SK-N-SH treated with all-trans-retinoic acid at 6 μM for 48 hours (cell line): ENCODE results near the gene TTC29.

Source experiments
- ATAC-seq: fragments of 200-7000 bp; cut with Tn5 transposase; 3 replicates; pipeline ENCODE4 v1.9.1; 2020; ENCODE audit warnings: mild to moderate bottlenecking, moderate library complexity
- ARNTL ChIP-seq: fragments of 450-650 bp; formaldehyde crosslinking; IDR thresholded peaks from 2 replicates; pipeline ENCODE4 v1.5.0; 2020; ENCODE audit warnings: low read depth, mild to moderate bottlenecking, moderate library complexity, borderline replicate concordance
- BACH2 ChIP-seq: fragments of 250-450 bp; sonication (Bioruptor Pico); IDR thresholded peaks from 2 replicates; pipeline ENCODE4 v1.9.0; 2021; ENCODE audit warnings: mild to moderate bottlenecking, borderline replicate concordance
- CREB5 ChIP-seq: fragments of 250-450 bp; sonication (Bioruptor Pico); IDR thresholded peaks from 2 replicates; pipeline ENCODE4 v1.5.1; 2020; ENCODE audit warnings: low read depth, mild to moderate bottlenecking, moderate library complexity
- CSDC2 ChIP-seq: fragments of 250-450 bp; sonication (Bioruptor Pico); IDR thresholded peaks from 2 replicates; pipeline ENCODE4 v1.5.0; 2020; ENCODE audit warnings: mild to moderate bottlenecking, moderate library complexity
- CSRNP3 ChIP-seq: fragments of 250-450 bp; sonication (Bioruptor Pico); IDR thresholded peaks from 2 replicates; pipeline ENCODE4 v1.5.1; 2021; ENCODE audit warnings: mild to moderate bottlenecking, moderate library complexity
- ESRRG ChIP-seq: fragments of 250-450 bp; sonication (Bioruptor Pico); IDR thresholded peaks from 2 replicates; pipeline ENCODE4 v1.6.1; 2021; ENCODE audit warnings: mild to moderate bottlenecking
- GLIS3 ChIP-seq: fragments of 250-450 bp; sonication (Bioruptor Pico); IDR thresholded peaks from 2 replicates; pipeline ENCODE4 v1.5.0; 2020; ENCODE audit warnings: mild to moderate bottlenecking, moderate library complexity
- ISL1 ChIP-seq: fragments of 250-450 bp; sonication (Bioruptor Pico); IDR thresholded peaks from 2 replicates; pipeline ENCODE4 v2.1.2; 2022; ENCODE audit warnings: mild to moderate bottlenecking, moderate library complexity
- OSR1 ChIP-seq: fragments of 250-450 bp; sonication (Bioruptor Pico); IDR thresholded peaks from 2 replicates; pipeline ENCODE4 v1.8.0; 2022; ENCODE audit warnings: moderate library complexity, mild to moderate bottlenecking, inconsistent platforms
- PATZ1 ChIP-seq: fragments of 250-450 bp; sonication (Bioruptor Pico); IDR thresholded peaks from 2 replicates; pipeline ENCODE4 v1.8.0; 2020; ENCODE audit warnings: mild to moderate bottlenecking, moderate library complexity, borderline replicate concordance
- POU6F1 ChIP-seq: fragments of 250-450 bp; sonication (Bioruptor Pico); IDR thresholded peaks from 2 replicates; pipeline ENCODE4 v1.8.0; 2021; ENCODE audit warnings: low read depth, mild to moderate bottlenecking, moderate library complexity, borderline replicate concordance
- PPARA ChIP-seq: fragments of 250-450 bp; sonication (Bioruptor Pico); IDR thresholded peaks from 2 replicates; pipeline ENCODE4 v1.5.0; 2020; ENCODE audit warnings: mild to moderate bottlenecking, borderline replicate concordance
- RARB ChIP-seq: fragments of 250-450 bp; sonication (Bioruptor Pico); IDR thresholded peaks from 2 replicates; pipeline ENCODE4 v1.8.0; 2021; ENCODE audit warnings: mild to moderate bottlenecking, moderate library complexity
- SNAI2 ChIP-seq: fragments of 250-450 bp; sonication (Bioruptor Pico); IDR thresholded peaks from 2 replicates; pipeline ENCODE4 v1.5.0; 2020; ENCODE audit warnings: mild to moderate bottlenecking, moderate library complexity
- TCF4 ChIP-seq: fragments of 250-450 bp; sonication (Bioruptor Pico); IDR thresholded peaks from 2 replicates; pipeline ENCODE4 v1.8.0; 2021; ENCODE audit warnings: mild to moderate bottlenecking, moderate library complexity, borderline replicate concordance
- TOX ChIP-seq: fragments of 250-450 bp; sonication (Bioruptor Pico); IDR thresholded peaks from 2 replicates; pipeline ENCODE4 v1.8.0; 2021; ENCODE audit warnings: mild to moderate bottlenecking, moderate library complexity, borderline replicate concordance
- TSHZ2 ChIP-seq: fragments of 250-450 bp; sonication (Bioruptor Pico); IDR thresholded peaks from 2 replicates; pipeline ENCODE4 v1.5.0; 2020; ENCODE audit warnings: mild to moderate bottlenecking, moderate library complexity
- ZC3H10 ChIP-seq: fragments of 250-450 bp; sonication (Bioruptor Pico); IDR thresholded peaks from 2 replicates; pipeline ENCODE4 v1.5.1; 2021; ENCODE audit warnings: mild to moderate bottlenecking, moderate library complexity
- ZFP3 ChIP-seq: fragments of 250-450 bp; sonication (Bioruptor Pico); IDR thresholded peaks from 2 replicates; pipeline ENCODE4 v1.5.0; 2020; ENCODE audit warnings: mild to moderate bottlenecking, moderate library complexity
- ZFP30 ChIP-seq: fragments of 450-650 bp; formaldehyde crosslinking; IDR thresholded peaks from 2 replicates; pipeline ENCODE4 v1.5.0; 2022; ENCODE audit warnings: mild to moderate bottlenecking, moderate library complexity
- ZNF565 ChIP-seq: fragments of 450-650 bp; formaldehyde crosslinking; conservative IDR thresholded peaks from 2 replicates; pipeline ENCODE4 v1.5.0; 2020; ENCODE audit warnings: low read depth, mild to moderate bottlenecking, moderate library complexity
- ZNF70 ChIP-seq: fragments of 450-650 bp; formaldehyde crosslinking; IDR thresholded peaks from 2 replicates; pipeline ENCODE4 v1.5.0; 2020; ENCODE audit warnings: mild to moderate bottlenecking, moderate library complexity
- ZNF8 ChIP-seq: fragments of 450-650 bp; formaldehyde crosslinking; IDR thresholded peaks from 2 replicates; pipeline ENCODE4 v1.5.0; 2020; ENCODE audit warnings: mild to moderate bottlenecking, moderate library complexity

The TTC29 gene

GRCh38 chr4:146857298-146857697, 88.4 kb downstream of the TTC29 start:
- ATAC-seq = no peak
- no peak for TF ChIP-seq ESRRG (CRISPR knock-in tag)
- TF ChIP-seq ARNTL = no peak
- no peak for TF ChIP-seq TOX
- no peak for TF ChIP-seq BACH2 (CRISPR knock-in tag)
- no peak for TF ChIP-seq ZNF8 (CRISPR knock-in tag)
- TF ChIP-seq, all 23 proteins: peak for 0

- no peak for ATAC-seq
- TF ChIP-seq BACH2 (CRISPR knock-in tag) = no peak
- TF ChIP-seq CSRNP3 (CRISPR knock-in tag) = no peak
- TF ChIP-seq ARNTL = no peak
- TF ChIP-seq GLIS3 (CRISPR knock-in tag) = no peak
- no peak for TF ChIP-seq SNAI2 (CRISPR knock-in tag)
- TF ChIP-seq ZNF70 = no peak
- TF ChIP-seq ZFP30 (CRISPR knock-in tag) = no peak
- no peak for TF ChIP-seq ESRRG (CRISPR knock-in tag)
- no peak for TF ChIP-seq POU6F1 (CRISPR knock-in tag)
- no peak for TF ChIP-seq ZFP3 (CRISPR knock-in tag)
- no peak for TF ChIP-seq ISL1 (CRISPR knock-in tag)
- no peak for TF ChIP-seq OSR1
- no peak for TF ChIP-seq TOX
- no peak for TF ChIP-seq ZNF565 (CRISPR knock-in tag)
- TF ChIP-seq PATZ1 (CRISPR knock-in tag) = no peak
- TF ChIP-seq, all 23 proteins: peak for 0
These were observed 89.9 kb downstream of the TTC29 start for GRCh38 chr4:146855761-146856160.

- no peak for ATAC-seq
- TF ChIP-seq TOX (no peak), CSDC2 (CRISPR knock-in tag) (no peak), BACH2 (CRISPR knock-in tag) (no peak), ZNF565 (CRISPR knock-in tag) (no peak), ZFP30 (CRISPR knock-in tag) (no peak)
These were observed 93.3 kb downstream of the TTC29 start for GRCh38 chr4:146852360-146852759.

- TF ChIP-seq PATZ1 (CRISPR knock-in tag) (no peak), ZNF565 (CRISPR knock-in tag) (no peak), ZFP3 (CRISPR knock-in tag) (no peak), ESRRG (CRISPR knock-in tag) (no peak), TCF4 (CRISPR knock-in tag) (no peak), TOX (no peak), SNAI2 (CRISPR knock-in tag) (no peak), ISL1 (CRISPR knock-in tag) (no peak), ZC3H10 (CRISPR knock-in tag) (no peak), CSRNP3 (CRISPR knock-in tag) (no peak), ARNTL (no peak), GLIS3 (CRISPR knock-in tag) (no peak), CREB5 (no peak), ZNF8 (CRISPR knock-in tag) (no peak), CSDC2 (CRISPR knock-in tag) (no peak), OSR1 (no peak), TSHZ2 (CRISPR knock-in tag) (no peak), PPARA (CRISPR knock-in tag) (no peak), BACH2 (CRISPR knock-in tag) (no peak), RARB (CRISPR knock-in tag) (no peak)
- no peak for ATAC-seq
These were observed 98.3 kb downstream of the TTC29 start for GRCh38 chr4:146847345-146847744.
